B cell (primary cell): Measurements from ENCODE around the gene SLC5A10. TPM values are rescaled to one million over a fixed set of nuclear protein-coding genes. Genes with fewer than 3 reads are reported as not detected.
A peak's percentile ranks its signal among the peaks of the same experiment; 100 is the strongest.

Experiments used
- ATAC-seq: fragments of 200-7000 bp; cut with Tn5 transposase; one replicate; pipeline ENCODE4 v1.10.0; 2021; ENCODE audit warnings: low read depth, mild to moderate bottlenecking, moderate number of reproducible peaks, moderate library complexity
- CTCF ChIA-PET: fragments of 350-600 bp; sonication (Branson Sonifier 250); formaldehyde crosslinking; loops from one replicate; lab custom pipeline; 2021; ENCODE audit warnings: antibody characterized with exemption, inconsistent platforms; lab: Charles Lee
- POLR2A ChIA-PET: fragments of 350-600 bp; sonication (Branson Sonifier 250); formaldehyde crosslinking; loops from one replicate; lab custom pipeline; 2021; ENCODE audit warnings: antibody characterized with exemption; lab: Charles Lee
- DNase-seq: peaks from one replicate; pipeline ENCODE4 v3.0.0; 2013
- H2AFZ ChIP-seq: 2 replicates; pipeline ENCODE4 v1.6.1; 2012; ENCODE audit warnings: mild to moderate bottlenecking, low read depth, low read length; ENCODE audit not compliant: insufficient read depth, poor library complexity, severe bottlenecking
- H3K27ac ChIP-seq, 2 donors: 1 replicate in 1 of 2; 2 replicates in 1 of 2; pipeline ENCODE4 v1.5.1; 2012 to 2013; ENCODE audit warnings: low read length in 2 of 2, mild to moderate bottlenecking in 2 of 2, moderate library complexity in 1 of 2
- H3K27me3 ChIP-seq, 4 experiments: fragments of 200-600 bp in 1 of 4; sonication (generic) in 1 of 4; replicated peaks in 1 of 4; 1 replicate in 2 of 4; 2 replicates in 2 of 4; pipeline versions ENCODE4 v1.6.1 to v1.7.0; 2013 to 2016; ENCODE audit warnings: low read length in 3 of 4, mild to moderate bottlenecking in 2 of 4, mixed read lengths in 1 of 4, moderate library complexity in 1 of 4; ENCODE audit not compliant: insufficient read depth in 4 of 4, control insufficient read depth in 3 of 4; ENCODE audit errors: control extremely low read depth in 1 of 4
- H3K36me3 ChIP-seq, 2 experiments: replicated peaks in 1 of 2; 1 replicate in 1 of 2; 2 replicates in 1 of 2; pipeline versions ENCODE4 v1.6.1 to v1.7.1; 2013; ENCODE audit warnings: low read length in 1 of 2; ENCODE audit not compliant: insufficient read depth in 2 of 2, control insufficient read depth in 1 of 2; ENCODE audit errors: control extremely low read depth in 1 of 2, extremely low read depth in 1 of 2
- H3K4me1 ChIP-seq, 2 donors: fragments of 200-600 bp in 1 of 2; sonication (generic) in 1 of 2; 1 replicate in 1 of 2; 2 replicates in 1 of 2; pipeline versions ENCODE4 v1.5.1 to v1.6.1; 2013 to 2017; ENCODE audit warnings: low read length in 2 of 2; ENCODE audit not compliant: control insufficient read depth in 2 of 2, insufficient read depth in 2 of 2
- H3K4me2 ChIP-seq: replicated peaks from 2 replicates; pipeline ENCODE3; 2012; ENCODE audit warnings: mild to moderate bottlenecking, low read depth, low read length; ENCODE audit not compliant: poor library complexity, severe bottlenecking
- H3K4me3 ChIP-seq, 5 experiments: fragments of 200-600 bp in 1 of 5; sonication (generic) in 1 of 5; 1 replicate in 3 of 5; 2 replicates in 2 of 5; pipeline versions ENCODE4 v1.5.1 to v1.7.0; 2011 to 2016; ENCODE audit warnings: low read length in 4 of 5, mild to moderate bottlenecking in 4 of 5, low read depth in 2 of 5, control low read depth in 1 of 5, moderate library complexity in 1 of 5; ENCODE audit not compliant: insufficient read depth in 1 of 5; ENCODE audit errors: control extremely low read depth in 1 of 5, extremely low read depth in 1 of 5
- H3K79me2 ChIP-seq: fragments of 200-600 bp; sonication (generic); one replicate; pipeline ENCODE4 v1.6.0; 2016; ENCODE audit warnings: low read length; ENCODE audit not compliant: control insufficient read depth, insufficient read depth
- H3K9ac ChIP-seq: fragments of 200-600 bp; sonication (generic); 2 replicates; pipeline ENCODE4 v1.6.1; 2017; ENCODE audit warnings: mild to moderate bottlenecking, low read length, moderate library complexity
- H3K9me3 ChIP-seq, 3 donors: one replicate each; pipeline versions ENCODE4 v1.6.1 to v1.7.1; 2013; ENCODE audit warnings: low read length in 2 of 3; ENCODE audit not compliant: control insufficient read depth in 2 of 3, insufficient read depth in 1 of 3; ENCODE audit errors: control extremely low read depth in 1 of 3
- H4K20me1 ChIP-seq: 2 replicates; pipeline ENCODE4 v1.6.0; 2012; ENCODE audit warnings: mild to moderate bottlenecking, low read length; ENCODE audit not compliant: insufficient read depth, control insufficient read depth, poor library complexity, severe bottlenecking
- H3K27ac Mint-ChIP-seq: one replicate; pipeline ENCODE4 v1.8.0; 2021; ENCODE audit warnings: mixed read lengths
- H3K27me3 Mint-ChIP-seq: one replicate; pipeline ENCODE4 v1.8.0; 2021; ENCODE audit warnings: mixed read lengths
- H3K4me1 Mint-ChIP-seq: one replicate; pipeline ENCODE4 v1.8.0; 2021; ENCODE audit warnings: mixed read lengths
- H3K4me3 Mint-ChIP-seq: one replicate; pipeline ENCODE4 v1.8.0; 2021; ENCODE audit warnings: mixed read lengths
- H3K9me3 Mint-ChIP-seq: one replicate; pipeline ENCODE4 v1.8.0; 2022; ENCODE audit warnings: mixed read lengths; ENCODE audit not compliant: insufficient read depth
- EZH2 ChIP-seq: IDR thresholded peaks from 2 replicates; pipeline ENCODE4 v1.6.1; 2012; ENCODE audit warnings: borderline replicate concordance, low read depth, mild to moderate bottlenecking, moderate library complexity, low read length; ENCODE audit not compliant: insufficient read depth, poor library complexity, severe bottlenecking
- WGBS: methylation state at CpG from one replicate; pipeline ENCODE4 v1.1.5; 2013; ENCODE audit warnings: missing lambda C conversion rate; ENCODE audit not compliant: insufficient coverage; 5-methylcytosine and 5-hydroxymethylcytosine counted together
- intact Hi-C: fragments of 100-400 bp; cut with micrococcal nuclease; formaldehyde crosslinking; loops from one replicate; pipeline ENCODE4 v1.10.0; 2022
- polyA plus RNA-seq: library from polyadenylated mRNA; depleted of rRNA; stranded (reverse); fragments of >200 nt; gene quantifications from 2 replicates; pipeline ENCODE4 v1.2.3, GENCODE V29; 2012
- total RNA-seq, 2 donors: library from RNA; stranded (reverse); fragments of 120-200 nt in 1 of 2; gene quantifications; 1 replicate in 1 of 2; 2 replicates in 1 of 2; pipeline versions ENCODE4 v1.2.3 to v1.2.4, GENCODE V29; 2013 to 2022
- TF ChIP-seq, protein P1 (sequence below): fragments of 200-600 bp; IDR thresholded peaks from one replicate; pipeline ENCODE4 v1.8.0; 2022; ENCODE audit warnings: antibody characterized with exemption, mild to moderate bottlenecking

The SLC5A10 gene
- total and polyA plus RNA-seq, 2 donors (not counting 1 experiment from before 2014, with no cell fraction given), result not detected

DNA sequence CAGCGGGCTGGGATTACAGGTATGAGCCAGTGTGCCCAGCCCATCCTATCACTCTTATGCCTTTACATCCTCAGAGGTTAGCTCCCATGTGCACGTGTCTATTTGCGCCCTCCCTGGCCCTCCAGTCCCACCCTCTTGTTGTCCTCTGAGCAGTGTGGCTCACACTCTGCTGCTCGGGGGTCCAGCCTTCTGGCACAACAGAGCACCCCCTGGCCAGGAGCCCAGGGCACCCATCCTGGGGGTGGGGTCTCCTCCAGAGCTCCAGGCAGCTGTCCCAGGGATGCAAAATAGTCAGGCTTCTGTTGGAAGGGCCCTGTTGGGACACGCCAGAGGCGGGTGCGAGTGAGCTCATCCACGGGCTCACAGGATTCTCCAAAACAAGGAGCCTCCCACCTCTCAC is 64.3 kb downstream of the SLC5A10 start:
- Histone ChIP-seq H3K4me1 (no peaks in the 10 kb centered on the region), H2AFZ (no peak overlapping the region), H3K36me3 (peaks cover 0 to 10% of the 10 kb centered on the region in 2 experiments), H3K4me2 (no peak overlapping the region), H3K9me3 (no peaks in the 10 kb centered on the region), H3K79me2 (no peaks in the 10 kb centered on the region), H3K27ac (no peak overlapping the region), H3K9ac (no peak overlapping the region), H3K4me3 (no peak overlapping the region), H4K20me1 (peaks cover 7% of the 10 kb centered on the region), H3K27me3 (no peaks in the 10 kb centered on the region)
- 91% methylated on average over 6 of the region's 8 CpGs for WGBS
- CTCF ChIA-PET, result interaction anchor here (1.7 kb wide), 1 partner anchor 55 kb away, joined by 4 read pairs; no protein-coding TSS in a partner anchor
- H3K9me3 Mint-ChIP-seq, result no peaks in the 10 kb centered on the region
- no peaks in the 10 kb centered on the region for H3K27me3 Mint-ChIP-seq
- no peak overlapping the region for H3K4me3 Mint-ChIP-seq
- POLR2A ChIA-PET, result no interaction called here
- no peak overlapping the region for H3K27ac Mint-ChIP-seq
- intact Hi-C loops, result no loop called here
- DNase-seq (no peak), ATAC-seq (no peak)
- TF ChIP-seq, protein P1, sequence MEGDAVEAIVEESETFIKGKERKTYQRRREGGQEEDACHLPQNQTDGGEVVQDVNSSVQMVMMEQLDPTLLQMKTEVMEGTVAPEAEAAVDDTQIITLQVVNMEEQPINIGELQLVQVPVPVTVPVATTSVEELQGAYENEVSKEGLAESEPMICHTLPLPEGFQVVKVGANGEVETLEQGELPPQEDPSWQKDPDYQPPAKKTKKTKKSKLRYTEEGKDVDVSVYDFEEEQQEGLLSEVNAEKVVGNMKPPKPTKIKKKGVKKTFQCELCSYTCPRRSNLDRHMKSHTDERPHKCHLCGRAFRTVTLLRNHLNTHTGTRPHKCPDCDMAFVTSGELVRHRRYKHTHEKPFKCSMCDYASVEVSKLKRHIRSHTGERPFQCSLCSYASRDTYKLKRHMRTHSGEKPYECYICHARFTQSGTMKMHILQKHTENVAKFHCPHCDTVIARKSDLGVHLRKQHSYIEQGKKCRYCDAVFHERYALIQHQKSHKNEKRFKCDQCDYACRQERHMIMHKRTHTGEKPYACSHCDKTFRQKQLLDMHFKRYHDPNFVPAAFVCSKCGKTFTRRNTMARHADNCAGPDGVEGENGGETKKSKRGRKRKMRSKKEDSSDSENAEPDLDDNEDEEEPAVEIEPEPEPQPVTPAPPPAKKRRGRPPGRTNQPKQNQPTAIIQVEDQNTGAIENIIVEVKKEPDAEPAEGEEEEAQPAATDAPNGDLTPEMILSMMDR, result no peak
- no peak for TF ChIP-seq EZH2
- H3K4me1 Mint-ChIP-seq, result peaks cover 20% of the 10 kb centered on the region

DNA sequence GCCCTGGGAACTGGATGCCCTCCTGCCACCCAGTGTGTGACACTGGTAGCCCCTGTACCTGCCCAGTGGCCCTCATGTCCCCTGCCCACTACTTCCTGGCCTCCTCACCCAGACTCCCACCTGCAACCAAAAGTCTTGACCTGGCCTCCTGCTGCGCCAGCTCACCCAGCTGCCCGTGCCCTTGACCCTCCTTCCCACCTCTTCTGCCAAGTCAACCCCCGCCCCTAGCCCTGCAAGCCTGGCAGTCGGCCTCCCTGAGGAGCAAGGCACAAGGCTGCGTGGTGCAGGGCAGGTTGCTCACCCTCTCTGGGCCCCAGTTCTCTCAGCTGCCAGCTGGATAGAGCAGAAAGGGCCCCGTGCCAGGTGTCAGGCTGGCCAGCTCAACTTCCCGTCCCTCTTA is 64.9 kb downstream of the SLC5A10 start:
- H3K9ac ChIP-seq, result no peak overlapping the region
- no peaks in the 10 kb centered on the region for H3K27me3 ChIP-seq
- no peak for DNase-seq
- H3K9me3 ChIP-seq, result peaks cover 0 to 4% (median 0%) of the 10 kb centered on the region in 3 donors
- peaks cover 13% of the 10 kb centered on the region for H4K20me1 ChIP-seq
- H3K79me2 ChIP-seq, result no peaks in the 10 kb centered on the region
- H3K9me3 Mint-ChIP-seq, result no peaks in the 10 kb centered on the region
- POLR2A ChIA-PET, result interaction anchor here (0.6 kb wide), 1 partner anchor 124 kb away, joined by 7 read pairs; no protein-coding TSS in a partner anchor
- CTCF ChIA-PET, result interaction anchor here (1.7 kb wide), 1 partner anchor 56 kb away, joined by 4 read pairs; no protein-coding TSS in a partner anchor
- H2AFZ ChIP-seq, result no peak overlapping the region
- no peak overlapping the region for H3K4me3 ChIP-seq
- whole genome bisulfite sequencing, result 89% methylated on average over 6 of the region's 7 CpGs
- intact Hi-C loops, result no loop called here
- H3K4me1 ChIP-seq, result no peaks in the 10 kb centered on the region
- no peak overlapping the region for H3K27ac ChIP-seq
- H3K27ac Mint-ChIP-seq, result peak overlapping the region; percentile 26
- H3K4me1 Mint-ChIP-seq, result peaks cover 20% of the 10 kb centered on the region
- H3K4me2 ChIP-seq, result no peak overlapping the region
- TF ChIP-seq EZH2, result no peak
- TF ChIP-seq, protein P1, result no peak
- H3K36me3 ChIP-seq, result peaks cover 0 to 16% of the 10 kb centered on the region in 2 experiments
- no peak overlapping the region for H3K4me3 Mint-ChIP-seq
- no peak for ATAC-seq
- H3K27me3 Mint-ChIP-seq, result no peaks in the 10 kb centered on the region
